ENCODE data around the gene CREB3L4. TPM values are rescaled to one million over a fixed set of nuclear protein-coding genes. Genes with fewer than 3 reads are reported as not detected.

Gene CREB3L4
- total RNA-seq, 3 donors from 2014 or later: 9.9 to 26.9 (median 23.0) TPM

DNA sequence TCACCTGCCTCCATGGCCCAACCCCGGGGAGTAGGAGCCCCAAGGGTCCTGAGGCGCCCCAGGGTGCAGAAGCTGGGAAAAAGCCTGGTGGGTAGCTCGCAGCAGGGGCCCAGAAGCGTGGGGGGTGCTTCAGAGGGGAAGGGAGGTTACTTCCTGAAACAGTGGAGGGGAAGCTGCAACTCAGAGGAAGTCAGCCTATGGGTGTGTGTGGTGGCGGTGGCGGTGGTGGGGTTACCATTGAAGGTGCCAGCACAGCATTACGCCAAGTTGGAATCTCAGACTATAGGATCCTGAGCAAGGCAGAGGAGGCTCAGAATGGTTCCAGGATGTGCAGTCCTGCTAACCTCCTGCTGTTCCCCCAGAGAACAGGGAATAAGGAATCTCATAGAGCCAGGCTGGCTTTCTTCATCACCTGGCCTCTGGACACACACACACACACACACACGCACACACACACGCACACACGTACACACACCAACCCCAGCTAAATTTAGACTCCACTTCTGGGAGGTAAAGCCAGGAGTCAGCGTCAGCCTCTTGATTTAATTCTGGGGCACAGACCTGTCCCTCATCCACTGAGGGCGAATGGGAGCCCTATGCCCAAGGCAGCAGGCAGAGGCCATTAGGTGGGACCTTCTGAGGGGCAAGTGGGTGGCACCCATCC is 22.4 kb upstream of the CREB3L4 start:
- ATAC-seq: peak; percentile 49
- TF ChIP-seq, protein P1, sequence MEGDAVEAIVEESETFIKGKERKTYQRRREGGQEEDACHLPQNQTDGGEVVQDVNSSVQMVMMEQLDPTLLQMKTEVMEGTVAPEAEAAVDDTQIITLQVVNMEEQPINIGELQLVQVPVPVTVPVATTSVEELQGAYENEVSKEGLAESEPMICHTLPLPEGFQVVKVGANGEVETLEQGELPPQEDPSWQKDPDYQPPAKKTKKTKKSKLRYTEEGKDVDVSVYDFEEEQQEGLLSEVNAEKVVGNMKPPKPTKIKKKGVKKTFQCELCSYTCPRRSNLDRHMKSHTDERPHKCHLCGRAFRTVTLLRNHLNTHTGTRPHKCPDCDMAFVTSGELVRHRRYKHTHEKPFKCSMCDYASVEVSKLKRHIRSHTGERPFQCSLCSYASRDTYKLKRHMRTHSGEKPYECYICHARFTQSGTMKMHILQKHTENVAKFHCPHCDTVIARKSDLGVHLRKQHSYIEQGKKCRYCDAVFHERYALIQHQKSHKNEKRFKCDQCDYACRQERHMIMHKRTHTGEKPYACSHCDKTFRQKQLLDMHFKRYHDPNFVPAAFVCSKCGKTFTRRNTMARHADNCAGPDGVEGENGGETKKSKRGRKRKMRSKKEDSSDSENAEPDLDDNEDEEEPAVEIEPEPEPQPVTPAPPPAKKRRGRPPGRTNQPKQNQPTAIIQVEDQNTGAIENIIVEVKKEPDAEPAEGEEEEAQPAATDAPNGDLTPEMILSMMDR (IDR thresholded peaks at IDR 0.05): no peak
- intact Hi-C loops (cut with DNase I, micrococcal nuclease): loop anchor here in 1 of 2 donors (10.0 kb wide), 2 partner anchors 120 to 150 kb away; no protein-coding TSS in a partner anchor
- H3K4me1 ChIP-seq (ENCODE audit: low read depth): peaks cover 13% of the 10 kb centered on the region
- peak overlapping the region; percentile 87 for H3K4me3 ChIP-seq
- no peaks in the 10 kb centered on the region for H3K36me3 ChIP-seq (ENCODE audit: low read depth)
- DNase-seq: peak; percentile 66 to 86 (median 69)
- H3K9me3 ChIP-seq: no peaks in the 10 kb centered on the region

DNA sequence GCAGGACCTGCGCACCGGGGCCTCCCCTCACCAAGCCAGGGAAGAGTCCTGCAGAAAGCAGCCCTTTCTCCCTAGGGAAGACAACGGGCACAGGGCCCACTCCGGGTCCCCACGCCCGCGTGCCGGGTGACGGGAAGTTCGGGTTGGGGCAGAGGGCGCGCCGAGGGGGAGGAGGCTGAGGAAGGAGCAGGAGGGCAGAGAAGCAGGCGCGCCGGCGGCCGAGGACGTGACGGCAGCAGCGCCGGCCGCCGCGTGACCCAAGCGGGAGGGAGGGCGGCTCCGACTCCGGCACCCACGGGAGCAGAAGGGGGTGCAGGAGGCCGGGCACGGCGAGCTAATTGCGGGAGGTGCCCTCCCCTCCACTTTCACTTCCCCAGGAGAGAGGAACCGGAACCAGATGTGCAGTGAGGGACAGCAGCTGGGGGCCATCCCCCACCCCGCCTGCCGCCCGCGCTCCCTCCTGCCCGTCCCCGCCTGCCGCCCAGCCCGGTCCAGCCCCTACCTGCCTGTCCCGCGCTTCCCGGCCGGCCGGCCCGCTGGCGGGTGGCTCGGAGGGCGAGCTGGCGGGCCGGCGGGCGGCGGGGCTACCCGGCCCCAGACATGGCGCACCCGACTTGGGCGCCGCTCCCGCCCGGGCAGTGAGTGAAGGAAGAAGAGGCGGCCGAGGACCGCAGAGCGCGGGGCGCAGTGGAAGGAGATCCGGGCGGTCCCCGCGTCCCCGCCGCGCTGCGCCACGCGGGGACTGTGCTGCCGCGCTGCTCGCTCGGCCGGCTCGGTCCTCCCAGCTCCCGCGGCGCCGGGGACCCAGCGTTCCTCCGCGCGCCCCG is 21.7 kb upstream of the CREB3L4 start:
- TF ChIP-seq, protein P1 (IDR thresholded peaks at IDR 0.05): no peak
- Histone ChIP-seq H3K9me3 (no peaks in the 10 kb centered on the region), H3K4me1 (ENCODE audit: low read depth) (peaks cover 13% of the 10 kb centered on the region), H3K36me3 (ENCODE audit: low read depth) (no peaks in the 10 kb centered on the region), H3K4me3 (peak overlapping the region; percentile 87)
- DNase-seq (peak; percentile 83 to 94 (median 91)), ATAC-seq (peak; percentile 85)
- intact Hi-C loops (cut with DNase I, micrococcal nuclease): loop anchor here in 1 of 2 donors (10.0 kb wide), 2 partner anchors 121 to 151 kb away; no protein-coding TSS in a partner anchor

DNA sequence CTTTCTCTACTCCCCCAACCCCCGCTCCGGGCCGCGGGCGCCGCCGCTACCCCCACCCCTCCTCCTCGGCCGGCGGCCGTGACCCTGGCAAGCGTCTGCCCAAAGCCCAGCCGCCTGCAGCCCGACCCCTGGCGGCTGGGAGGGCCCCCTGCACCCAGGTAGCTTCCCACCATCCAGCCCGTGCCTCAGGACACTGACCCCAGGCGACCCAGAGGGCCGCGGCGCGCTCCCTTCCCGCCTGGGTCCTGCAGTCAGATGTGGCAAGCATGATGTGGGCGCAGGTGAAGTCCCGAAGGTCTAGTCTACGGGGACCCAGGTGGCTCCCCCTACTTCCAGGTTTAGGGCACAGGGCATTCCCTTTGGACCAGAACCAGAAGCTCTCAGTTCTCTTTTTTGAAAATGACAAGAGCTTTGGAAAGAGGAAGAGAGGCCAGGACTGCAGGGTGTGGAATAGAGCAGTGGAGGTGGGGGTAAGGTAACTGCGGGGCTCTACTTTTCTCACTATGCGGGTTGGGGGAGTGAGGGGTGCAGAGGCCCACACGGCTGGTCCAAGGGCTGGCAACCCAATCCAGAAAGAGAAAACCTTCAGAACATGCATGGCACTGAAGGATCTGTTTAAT is 21.0 kb upstream of the CREB3L4 start, which contains the start of gene DENND4B:
DENND4B (minus strand) TSS at position 97 of the 620 bp plus-strand sequence. CDS start 2,344 bp downstream, outside the sequence.
- DNase-seq (peak; percentile 83 to 89 (median 89)), ATAC-seq (peak; percentile 88)
- TF ChIP-seq, protein P1 (IDR thresholded peaks at IDR 0.05): peak; percentile 91
- peak within 1 kb of the TSS; percentile 87 for H3K4me3 ChIP-seq
- intact Hi-C loops (cut with DNase I, micrococcal nuclease): loop anchor here in 1 of 2 donors (10.0 kb wide), 2 partner anchors 122 to 152 kb away; no protein-coding TSS in a partner anchor
- no peaks in the 10 kb centered on the region for H3K9me3 ChIP-seq
- H3K36me3 ChIP-seq (ENCODE audit: low read depth): no peaks in the 10 kb centered on the region
- peaks cover 13% of the 10 kb centered on the region for H3K4me1 ChIP-seq (ENCODE audit: low read depth)

DNA sequence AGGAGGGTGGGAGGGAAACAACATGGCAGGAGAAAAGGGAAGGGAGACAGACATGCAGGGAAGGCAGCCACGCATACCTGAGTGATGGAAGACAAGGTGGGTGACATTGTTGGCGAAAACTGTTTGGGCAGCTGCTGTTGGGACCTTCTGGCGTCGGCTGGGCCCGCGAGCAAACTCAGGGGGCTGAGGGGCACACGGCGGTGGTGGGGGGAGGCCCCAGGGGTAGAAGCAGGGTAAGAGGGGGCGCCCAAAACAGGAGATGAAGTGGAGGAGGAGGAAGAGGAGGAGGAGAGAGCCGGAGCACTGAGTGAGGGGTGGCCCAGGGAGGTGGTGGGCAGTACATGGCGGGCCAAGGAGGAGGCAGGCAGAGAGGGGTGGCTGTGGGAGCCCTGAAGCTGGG is 16.5 kb upstream of the CREB3L4 start:
- peaks cover 9% of the 10 kb centered on the region for H3K36me3 ChIP-seq (ENCODE audit: low read depth)
- DNase-seq: no peak
- no peaks in the 10 kb centered on the region for H3K9me3 ChIP-seq
- intact Hi-C loops (cut with DNase I, micrococcal nuclease): no loop called here
- TF ChIP-seq, protein P1 (IDR thresholded peaks at IDR 0.05): no peak
- H3K4me1 ChIP-seq (ENCODE audit: low read depth): peaks cover 7% of the 10 kb centered on the region
- H3K4me3 ChIP-seq: no peak overlapping the region
- no peak for ATAC-seq

DNA sequence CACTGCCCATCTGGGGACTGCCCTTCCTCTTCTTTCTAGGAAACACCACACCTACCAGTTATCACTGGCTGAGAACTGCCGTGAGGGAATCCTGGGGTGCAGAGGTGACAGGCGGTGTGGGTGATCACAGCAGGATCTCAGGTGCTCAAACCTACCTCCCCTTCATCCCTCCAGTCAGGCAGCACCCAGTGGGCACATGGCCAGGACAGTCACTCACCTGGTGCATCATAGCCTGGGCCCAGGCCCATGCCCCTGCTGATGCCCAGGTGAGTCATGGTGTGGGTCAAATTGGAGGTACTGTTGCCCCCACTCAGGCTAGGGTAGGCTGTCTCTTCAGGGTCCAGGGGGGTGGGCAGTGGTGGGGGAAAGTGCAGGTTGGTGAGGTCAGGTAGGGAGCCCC is 15.9 kb upstream of the CREB3L4 start:
- no peak for ATAC-seq
- no peaks in the 10 kb centered on the region for H3K9me3 ChIP-seq
- no peak overlapping the region for H3K4me3 ChIP-seq
- peaks cover 9% of the 10 kb centered on the region for H3K36me3 ChIP-seq (ENCODE audit: low read depth)
- TF ChIP-seq, protein P1 (IDR thresholded peaks at IDR 0.05): no peak
- intact Hi-C loops (cut with DNase I, micrococcal nuclease): no loop called here
- DNase-seq: no peak
- peaks cover 10% of the 10 kb centered on the region for H3K4me1 ChIP-seq (ENCODE audit: low read depth)
